Osteoblast (primary cell): ENCODE results near the gene PRMT1. TPM values are rescaled to one million over a fixed set of nuclear protein-coding genes. Genes with fewer than 3 reads are reported as not detected.
"Not testable (repeated sequence)": the region's sequence is repeated elsewhere in the genome, so short reads cannot be mapped to it uniquely, and the experiment has no call there.

Experiments
- DNase-seq: peaks from one replicate; pipeline ENCODE4 v3.0.0; 2011; ENCODE audit warnings: low spot score, mixed read lengths; ENCODE audit not compliant: insufficient read length; ENCODE audit errors: missing footprints
- H2AFZ ChIP-seq: 2 replicates; pipeline ENCODE4 v1.6.0; 2011; ENCODE audit warnings: mild to moderate bottlenecking, low read length
- H3K27ac ChIP-seq: 2 replicates; pipeline ENCODE4 v1.5.1; 2011; ENCODE audit warnings: mild to moderate bottlenecking, low read depth, low read length, moderate library complexity
- H3K27me3 ChIP-seq: 2 replicates; pipeline ENCODE4 v1.6.0; 2012; ENCODE audit warnings: mild to moderate bottlenecking, control low read depth, inconsistent platforms, low read length, moderate library complexity; ENCODE audit not compliant: insufficient read depth
- H3K36me3 ChIP-seq: 2 replicates; pipeline ENCODE4 v1.5.1; 2011; ENCODE audit warnings: mild to moderate bottlenecking, low read length, control low read depth, moderate library complexity; ENCODE audit not compliant: insufficient read depth
- H3K4me1 ChIP-seq: 2 replicates; pipeline ENCODE4 v1.5.1; 2011; ENCODE audit warnings: mild to moderate bottlenecking, low read length, control low read depth, moderate library complexity; ENCODE audit not compliant: insufficient read depth
- H3K4me2 ChIP-seq: 2 replicates; pipeline ENCODE4 v1.6.0; 2011; ENCODE audit warnings: mild to moderate bottlenecking, low read length; ENCODE audit not compliant: insufficient read depth
- H3K4me3 ChIP-seq: fragments of 200-600 bp; sonication (generic); 3 replicates; pipeline ENCODE4 v1.5.1; 2012; ENCODE audit warnings: mild to moderate bottlenecking, low read length, inconsistent platforms; ENCODE audit not compliant: insufficient read depth
- H3K79me2 ChIP-seq: 2 replicates; pipeline ENCODE4 v1.6.0; 2012; ENCODE audit warnings: mild to moderate bottlenecking, low read length, control low read depth, inconsistent platforms; ENCODE audit not compliant: insufficient read depth
- H3K9me3 ChIP-seq: 2 replicates; pipeline ENCODE4 v1.5.1; 2011; ENCODE audit warnings: low read depth, low read length, control low read depth
- H4K20me1 ChIP-seq: 2 replicates; pipeline ENCODE4 v1.6.0; 2012; ENCODE audit warnings: mild to moderate bottlenecking, low read length, control low read depth; ENCODE audit not compliant: insufficient read depth
- small RNA-seq: library from RNA; depleted of rRNA; stranded (forward); fragments of <200 nt; gene quantifications from one replicate; pipeline ENCODE3, GENCODE V24; 2012
- total RNA-seq: library from RNA; depleted of rRNA; stranded (reverse); fragments of >200 nt; gene quantifications from 2 replicates; pipeline ENCODE4 v1.2.3, GENCODE V29; 2012
- TF ChIP-seq, protein P1 (sequence below): IDR thresholded peaks from 2 replicates; pipeline ENCODE4 v1.5.1; 2011; ENCODE audit warnings: mild to moderate bottlenecking, low read depth, low read length, moderate library complexity; ENCODE audit errors: extremely low read depth

Gene PRMT1
- total RNA-seq, 1 donor, result 208 TPM

- no peak overlapping the region for H3K4me3 ChIP-seq
- no peaks in the 10 kb centered on the region for H3K4me1 ChIP-seq
- no peaks in the 10 kb centered on the region for H3K36me3 ChIP-seq
- H4K20me1 ChIP-seq, result no peaks in the 10 kb centered on the region
- H3K27ac ChIP-seq, result no peak overlapping the region
- H3K9me3 ChIP-seq, result no peaks in the 10 kb centered on the region
- H3K4me2 ChIP-seq, result no peak overlapping the region
- H3K27me3 ChIP-seq, result no peaks in the 10 kb centered on the region
- H2AFZ ChIP-seq, result no peak overlapping the region
- TF ChIP-seq, protein P1, sequence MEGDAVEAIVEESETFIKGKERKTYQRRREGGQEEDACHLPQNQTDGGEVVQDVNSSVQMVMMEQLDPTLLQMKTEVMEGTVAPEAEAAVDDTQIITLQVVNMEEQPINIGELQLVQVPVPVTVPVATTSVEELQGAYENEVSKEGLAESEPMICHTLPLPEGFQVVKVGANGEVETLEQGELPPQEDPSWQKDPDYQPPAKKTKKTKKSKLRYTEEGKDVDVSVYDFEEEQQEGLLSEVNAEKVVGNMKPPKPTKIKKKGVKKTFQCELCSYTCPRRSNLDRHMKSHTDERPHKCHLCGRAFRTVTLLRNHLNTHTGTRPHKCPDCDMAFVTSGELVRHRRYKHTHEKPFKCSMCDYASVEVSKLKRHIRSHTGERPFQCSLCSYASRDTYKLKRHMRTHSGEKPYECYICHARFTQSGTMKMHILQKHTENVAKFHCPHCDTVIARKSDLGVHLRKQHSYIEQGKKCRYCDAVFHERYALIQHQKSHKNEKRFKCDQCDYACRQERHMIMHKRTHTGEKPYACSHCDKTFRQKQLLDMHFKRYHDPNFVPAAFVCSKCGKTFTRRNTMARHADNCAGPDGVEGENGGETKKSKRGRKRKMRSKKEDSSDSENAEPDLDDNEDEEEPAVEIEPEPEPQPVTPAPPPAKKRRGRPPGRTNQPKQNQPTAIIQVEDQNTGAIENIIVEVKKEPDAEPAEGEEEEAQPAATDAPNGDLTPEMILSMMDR, result no peak
- peak; percentile 26 for DNase-seq
- no peaks in the 10 kb centered on the region for H3K79me2 ChIP-seq
These were observed 41.9 kb downstream of the PRMT1 start for GRCh38 chr19:49718991-49719390.

- H3K27ac ChIP-seq, H3K79me2 ChIP-seq, H2AFZ ChIP-seq, H3K36me3 ChIP-seq, H3K27me3 ChIP-seq, H4K20me1 ChIP-seq, H3K4me3 ChIP-seq, DNase-seq, H3K9me3 ChIP-seq, H3K4me1 ChIP-seq, H3K4me2 ChIP-seq: not testable (repeated sequence)
These were observed 42.3 kb downstream of the PRMT1 start for GRCh38 chr19:49719420-49719819.

- H3K9me3 ChIP-seq, result no peaks in the 10 kb centered on the region
- peak overlapping the region; percentile 42 for H3K4me2 ChIP-seq
- no peaks in the 10 kb centered on the region for H3K79me2 ChIP-seq
- no peaks in the 10 kb centered on the region for H3K36me3 ChIP-seq
- H3K27ac ChIP-seq, result no peak overlapping the region
- H3K27me3 ChIP-seq, result no peaks in the 10 kb centered on the region
- TF ChIP-seq, protein P1, result no peak
- H4K20me1 ChIP-seq, result no peaks in the 10 kb centered on the region
- H3K4me1 ChIP-seq, result peaks cover 9% of the 10 kb centered on the region
- H2AFZ ChIP-seq, result peak overlapping the region; percentile 6
- peak; percentile 38 for DNase-seq
- no peak overlapping the region for H3K4me3 ChIP-seq
These were observed 50.4 kb downstream of the PRMT1 start for GRCh38 chr19:49727217-49728030.

DNA sequence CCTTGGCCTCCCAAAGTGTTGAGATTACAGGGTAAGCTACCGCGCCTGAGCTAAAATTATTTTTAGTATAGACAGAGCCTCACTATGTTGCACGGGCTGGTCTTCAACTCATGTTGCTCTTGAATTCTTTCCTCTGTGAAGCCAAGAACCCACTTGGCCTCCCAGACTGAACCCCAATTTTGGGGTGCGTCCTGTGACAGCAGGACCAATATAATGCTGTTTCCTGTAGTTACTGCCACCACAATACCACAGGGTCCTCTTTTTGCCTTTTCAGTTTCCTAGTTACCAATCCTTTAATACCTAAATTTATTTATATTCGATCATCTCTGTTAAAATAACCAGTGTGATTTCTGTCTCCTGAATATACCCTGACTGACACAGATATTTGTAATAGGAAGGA lies 53.1 kb downstream of the PRMT1 start:
- no peak overlapping the region for H3K4me3 ChIP-seq
- no peak overlapping the region for H3K4me2 ChIP-seq
- H3K27ac ChIP-seq, result no peak overlapping the region
- DNase-seq, result peak; percentile 9
- no peaks in the 10 kb centered on the region for H3K36me3 ChIP-seq
- TF ChIP-seq, protein P1, result no peak
- no peaks in the 10 kb centered on the region for H3K79me2 ChIP-seq
- H2AFZ ChIP-seq, result no peak overlapping the region
- no peaks in the 10 kb centered on the region for H3K27me3 ChIP-seq
- H3K9me3 ChIP-seq, result no peaks in the 10 kb centered on the region
- no peaks in the 10 kb centered on the region for H4K20me1 ChIP-seq
- peaks cover 5% of the 10 kb centered on the region for H3K4me1 ChIP-seq

Small RNA genes within 50 kb of the gene (small RNA-seq; reads per million reads assigned to genes)
- not detected for gene MIR5088

Other genes starting within 250 kb of the PRMT1 start
- under 0.01 TPM in 2 replicates for gene SLC17A7, start 235.7 kb upstream of the PRMT1 start, total RNA-seq
- gene PIH1D1, start 225.5 kb upstream of the PRMT1 start, total RNA-seq, result 79.3 and 80.7 TPM in 2 replicates
- 26.4 and 32.7 TPM in 2 replicates for gene ALDH16A1, start 224.0 kb upstream of the PRMT1 start, total RNA-seq
- gene FLT3LG, start 203.1 kb upstream of the PRMT1 start, total RNA-seq, result 4.3 and 6.5 TPM in 2 replicates
- gene RPL13A, start 189.7 kb upstream of the PRMT1 start, total RNA-seq, result 2,082 and 2,185 TPM in 2 replicates
- 2,306 and 3,079 TPM in 2 replicates for gene RPS11, start 180.8 kb upstream of the PRMT1 start, total RNA-seq
- 67.5 and 75.6 TPM in 2 replicates for gene FCGRT, start 164.6 kb upstream of the PRMT1 start, total RNA-seq
- 346 and 377 TPM in 2 replicates for gene RCN3, start 149.3 kb upstream of the PRMT1 start, total RNA-seq
- gene NOSIP, start 96.7 kb upstream of the PRMT1 start, total RNA-seq, result 57.5 and 68.0 TPM in 2 replicates
- gene PRRG2, start 96.0 kb upstream of the PRMT1 start, total RNA-seq, result under 0.01 and 0.29 TPM in 2 replicates
- 2.2 and 2.9 TPM in 2 replicates for gene PRR12, start 86.1 kb upstream of the PRMT1 start, total RNA-seq
- gene RRAS, start 37.1 kb upstream of the PRMT1 start, total RNA-seq, result 23.9 and 31.8 TPM in 2 replicates
- gene SCAF1, start 35.1 kb upstream of the PRMT1 start, total RNA-seq, result 12.1 and 14.8 TPM in 2 replicates
- gene IRF3, start 11.4 kb upstream of the PRMT1 start, total RNA-seq, result 48.5 and 54.2 TPM in 2 replicates
- gene BCL2L12, start 11.3 kb upstream of the PRMT1 start, total RNA-seq, result 4.4 and 5.1 TPM in 2 replicates
- under 0.01 and 0.29 TPM in 2 replicates for gene ADM5, start 12.3 kb downstream of the PRMT1 start, total RNA-seq
- gene CPT1C, start 13.8 kb downstream of the PRMT1 start, total RNA-seq, result 10.9 and 17.0 TPM in 2 replicates
- gene TSKS, start 86.0 kb downstream of the PRMT1 start, total RNA-seq, result not detected in 2 replicates
- gene AP2A1, start 89.7 kb downstream of the PRMT1 start, total RNA-seq, result 93.1 and 98.1 TPM in 2 replicates
- gene FUZ, start 136.0 kb downstream of the PRMT1 start, total RNA-seq, result 18.6 and 29.7 TPM in 2 replicates
- gene MED25, start 141.0 kb downstream of the PRMT1 start, total RNA-seq, result 19.5 and 20.9 TPM in 2 replicates
- 39.4 and 43.3 TPM in 2 replicates for gene PTOV1, start 173.9 kb downstream of the PRMT1 start, total RNA-seq
- 42.1 and 43.8 TPM in 2 replicates for gene PNKP, start 190.3 kb downstream of the PRMT1 start, total RNA-seq
- 13.3 and 13.4 TPM in 2 replicates for gene AKT1S1, start 200.1 kb downstream of the PRMT1 start, total RNA-seq
- 21.4 and 26.5 TPM in 2 replicates for gene TBC1D17, start 200.4 kb downstream of the PRMT1 start, total RNA-seq
- gene IL4I1, start 219.6 kb downstream of the PRMT1 start, total RNA-seq, result 0.29 and 1.4 TPM in 2 replicates